GM23338 (cell line): ENCODE results near the gene RNU6-8. TPM values are rescaled to one million over a fixed set of nuclear protein-coding genes. Genes with fewer than 3 reads are reported as not detected.

ENCODE experiments used
- ATAC-seq: fragments of 200-7000 bp; cut with Tn5 transposase; 3 replicates; pipeline ENCODE4 v1.9.1; 2020
- DNase-seq: peaks from one replicate; pipeline ENCODE4 v3.0.0-alpha.2; 2015; ENCODE audit warnings: low spot score
- H2AFZ ChIP-seq: fragments of 200-600 bp; sonication (generic); 2 replicates; pipeline ENCODE4 v1.8.0; 2016; ENCODE audit warnings: antibody characterized with exemption, mild to moderate bottlenecking, moderate library complexity
- H3F3A ChIP-seq: fragments of 200-600 bp; sonication (generic); replicated peaks from 2 replicates; pipeline ENCODE4 v1.8.0; 2017; ENCODE audit warnings: antibody characterized with exemption, mixed run types, low read depth
- H3K27ac ChIP-seq: fragments of 200-600 bp; sonication (generic); 2 replicates; pipeline ENCODE4 v1.6.1; 2016; ENCODE audit warnings: low read depth
- H3K27me3 ChIP-seq: fragments of 200-600 bp; sonication (generic); 2 replicates; pipeline ENCODE4 v1.8.0; 2016; ENCODE audit warnings: mild to moderate bottlenecking, mixed run types, moderate library complexity; ENCODE audit not compliant: insufficient read depth
- H3K36me3 ChIP-seq: fragments of 200-600 bp; sonication (generic); 2 replicates; pipeline ENCODE4 v1.8.0; 2016; ENCODE audit warnings: mild to moderate bottlenecking; ENCODE audit not compliant: insufficient read depth
- H3K4me1 ChIP-seq: fragments of 200-600 bp; sonication (generic); 2 replicates; pipeline ENCODE4 v1.8.0; 2016; ENCODE audit warnings: mild to moderate bottlenecking, moderate library complexity; ENCODE audit not compliant: insufficient read depth
- H3K4me2 ChIP-seq: fragments of 200-600 bp; sonication (generic); 2 replicates; pipeline ENCODE4 v1.7.1; 2017; ENCODE audit warnings: mixed run types
- H3K4me3 ChIP-seq: fragments of 200-600 bp; sonication (generic); 2 replicates; pipeline ENCODE4 v1.6.1; 2016; ENCODE audit warnings: mixed run types
- H3K79me2 ChIP-seq: fragments of 200-600 bp; sonication (generic); replicated peaks from 2 replicates; pipeline ENCODE4 v1.8.0; 2017; ENCODE audit warnings: mild to moderate bottlenecking; ENCODE audit not compliant: insufficient read depth
- H3K9me2 ChIP-seq: fragments of 200-600 bp; sonication (generic); 2 replicates; pipeline ENCODE4 v1.8.0; 2017; ENCODE audit not compliant: insufficient read depth
- H4K20me1 ChIP-seq: fragments of 200-600 bp; sonication (generic); replicated peaks from 2 replicates; pipeline ENCODE4 v1.8.0; 2017; ENCODE audit warnings: mild to moderate bottlenecking; ENCODE audit not compliant: insufficient read depth
- H3K27ac Mint-ChIP-seq: 2 replicates; pipeline ENCODE4 v1.8.0; 2020; ENCODE audit warnings: inconsistent platforms, mild to moderate bottlenecking, moderate library complexity, mixed read lengths
- H3K27me3 Mint-ChIP-seq: 3 replicates; pipeline ENCODE4 v1.8.0; 2022; ENCODE audit warnings: low read depth, mild to moderate bottlenecking, moderate library complexity, mixed read lengths, inconsistent platforms; ENCODE audit not compliant: insufficient read depth, poor library complexity
- H3K36me3 Mint-ChIP-seq: 3 replicates; pipeline ENCODE4 v1.8.0; 2021; ENCODE audit warnings: low read depth, mild to moderate bottlenecking, inconsistent platforms, moderate library complexity, mixed read lengths
- H3K4me1 Mint-ChIP-seq: 3 replicates; pipeline ENCODE4 v1.8.0; 2020; ENCODE audit warnings: mild to moderate bottlenecking, inconsistent platforms, mixed read lengths
- H3K4me3 Mint-ChIP-seq: 3 replicates; pipeline ENCODE4 v1.8.0; 2021; ENCODE audit warnings: moderate library complexity, mild to moderate bottlenecking, inconsistent platforms, mixed read lengths
- H3K9me3 Mint-ChIP-seq: 3 replicates; pipeline ENCODE4 v1.8.0; 2020; ENCODE audit warnings: moderate library complexity, mild to moderate bottlenecking, inconsistent platforms, mixed read lengths
- CREB1 ChIP-seq: fragments of 250-450 bp; sonication (Bioruptor Pico); IDR thresholded peaks from 2 replicates; pipeline ENCODE4 v1.5.0; 2020; ENCODE audit warnings: low read depth, mild to moderate bottlenecking, moderate library complexity
- EZH2 ChIP-seq: fragments of 200-600 bp; sonication (generic); IDR thresholded peaks from one replicate; pipeline ENCODE4 v1.8.0; 2017; ENCODE audit warnings: antibody characterized with exemption, mild to moderate bottlenecking, low read depth; ENCODE audit not compliant: unreplicated experiment
- EZH2phosphoT487 ChIP-seq: fragments of 200-600 bp; sonication (generic); IDR thresholded peaks from one replicate; pipeline ENCODE4 v1.8.1; 2018; ENCODE audit warnings: antibody characterized with exemption; ENCODE audit not compliant: unreplicated experiment
- JUNB ChIP-seq: IDR thresholded peaks from one replicate; pipeline ENCODE4 v1.6.1; 2016; ENCODE audit warnings: antibody characterized with exemption; ENCODE audit not compliant: unreplicated experiment
- POLR2AphosphoS5 ChIP-seq: IDR thresholded peaks from 2 replicates; pipeline ENCODE4 v1.6.1; 2016; ENCODE audit warnings: antibody characterized with exemption, low read depth
- STAT1 ChIP-seq: IDR thresholded peaks from one replicate; pipeline ENCODE4 v1.6.1; 2016; ENCODE audit warnings: antibody characterized with exemption; ENCODE audit not compliant: unreplicated experiment
- ZNF462 ChIP-seq: fragments of 250-450 bp; sonication (Bioruptor Pico); IDR thresholded peaks from 2 replicates; pipeline ENCODE4 v1.5.0; 2020; ENCODE audit warnings: mild to moderate bottlenecking, moderate library complexity
- polyA plus RNA-seq: library from polyadenylated mRNA; unstranded; fragments of >200 nt; fragmentation: Nextera tagmentation; extraction: Ambion mirVana; gene quantifications from 2 replicates; pipeline ENCODE4 v1.2.1, GENCODE V29; 2016
- total RNA-seq: library from RNA; depleted of rRNA; stranded (reverse); fragments of >200 nt; shearing (Covaris generic); gene quantifications from 2 replicates; pipeline ENCODE4 v1.2.3, GENCODE V29; 2014
- TF ChIP-seq, protein P1 (sequence below): IDR thresholded peaks from 2 replicates; pipeline ENCODE4 v1.6.1; 2016; ENCODE audit warnings: antibody characterized with exemption
- TF ChIP-seq, protein P2 (sequence below): IDR thresholded peaks from one replicate; pipeline ENCODE4 v1.6.1; 2018; ENCODE audit warnings: antibody characterized with exemption; ENCODE audit not compliant: unreplicated experiment

RNU6-8 gene
- total and polyA plus RNA-seq, 2 experiments from 2014 or later = 39.1 TPM; not detected in 1

DNA sequence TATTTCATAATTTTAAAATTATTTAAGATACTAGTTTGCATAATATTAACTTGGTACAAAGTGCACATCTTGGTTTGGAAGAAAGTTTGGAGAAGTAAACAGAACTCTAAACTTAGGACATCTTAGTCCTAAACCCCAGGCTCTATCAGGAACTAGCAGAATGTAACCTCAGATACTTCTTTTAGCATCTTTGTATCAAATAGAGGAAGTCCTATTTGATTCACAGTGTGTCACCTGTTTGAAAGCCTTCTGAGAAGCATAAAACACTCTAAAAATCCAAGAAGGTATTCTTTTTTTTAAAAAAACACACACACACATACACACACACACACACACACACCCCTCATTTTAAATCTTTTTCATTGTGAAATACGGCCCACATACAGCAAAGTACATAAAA, 13.3 kb downstream of the RNU6-8 start (continued):
- TF ChIP-seq ZNF462 (CRISPR knock-in tag) = no peak
- TF ChIP-seq EZH2 = no peak
- no peak for TF ChIP-seq POLR2AphosphoS5
- no peak for TF ChIP-seq CREB1 (CRISPR knock-in tag)
- no peak for TF ChIP-seq JUNB
- TF ChIP-seq, protein P1, sequence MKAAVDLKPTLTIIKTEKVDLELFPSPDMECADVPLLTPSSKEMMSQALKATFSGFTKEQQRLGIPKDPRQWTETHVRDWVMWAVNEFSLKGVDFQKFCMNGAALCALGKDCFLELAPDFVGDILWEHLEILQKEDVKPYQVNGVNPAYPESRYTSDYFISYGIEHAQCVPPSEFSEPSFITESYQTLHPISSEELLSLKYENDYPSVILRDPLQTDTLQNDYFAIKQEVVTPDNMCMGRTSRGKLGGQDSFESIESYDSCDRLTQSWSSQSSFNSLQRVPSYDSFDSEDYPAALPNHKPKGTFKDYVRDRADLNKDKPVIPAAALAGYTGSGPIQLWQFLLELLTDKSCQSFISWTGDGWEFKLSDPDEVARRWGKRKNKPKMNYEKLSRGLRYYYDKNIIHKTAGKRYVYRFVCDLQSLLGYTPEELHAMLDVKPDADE = no peak
- TF ChIP-seq EZH2phosphoT487 = no peak

DNA sequence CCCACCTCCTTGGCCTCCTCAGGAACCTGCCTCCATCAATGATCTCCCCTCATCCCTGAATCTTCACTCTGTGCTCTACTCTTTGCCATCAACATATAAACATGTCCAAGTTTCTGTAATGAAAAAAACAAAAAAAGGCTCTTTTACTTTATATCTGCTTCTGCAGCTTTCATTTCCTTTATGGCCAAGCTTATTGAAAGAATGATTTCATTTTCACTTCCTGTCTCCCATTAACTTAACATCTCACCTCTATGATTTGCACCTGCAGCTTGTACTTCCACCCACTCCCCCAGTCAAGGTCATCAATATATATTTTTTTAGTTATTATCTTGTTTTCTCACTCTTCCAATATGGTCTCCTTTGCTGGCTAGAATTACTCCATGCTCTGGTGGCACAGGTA, 16.8 kb downstream of the RNU6-8 start:
- H4K20me1 ChIP-seq = no peaks in the 10 kb centered on the region
- no peaks in the 10 kb centered on the region for H3K4me1 ChIP-seq
- no peaks in the 10 kb centered on the region for H3K27me3 ChIP-seq
- no peak overlapping the region for H3K27ac ChIP-seq
- no peak overlapping the region for H2AFZ ChIP-seq
- no peak overlapping the region for H3K27ac Mint-ChIP-seq
- H3K9me3 Mint-ChIP-seq = peaks cover 22% of the 10 kb centered on the region
- H3K9me2 ChIP-seq = 0 out of 2 replicates have a peak, but pooled peaks cover 3% of the 10 kb centered on the region
- H3K4me3 ChIP-seq = no peak overlapping the region
- DNase-seq (no peak), ATAC-seq (no peak)
- H3K4me2 ChIP-seq = no peak overlapping the region
- H3F3A ChIP-seq = no peaks in the 10 kb centered on the region
- no peaks in the 10 kb centered on the region for H3K79me2 ChIP-seq
- H3K36me3 Mint-ChIP-seq = 0 out of 3 replicates have a peak, but pooled peaks cover 3% of the 10 kb centered on the region
- H3K4me1 Mint-ChIP-seq = no peaks in the 10 kb centered on the region
- H3K27me3 Mint-ChIP-seq = no peaks in the 10 kb centered on the region
- no peaks in the 10 kb centered on the region; the same call in none of the 2 replicates for H3K36me3 ChIP-seq
- no peak overlapping the region for H3K4me3 Mint-ChIP-seq
- TF ChIP-seq, protein P1 = no peak
- no peak for TF ChIP-seq STAT1
- TF ChIP-seq CREB1 (CRISPR knock-in tag) = no peak
- TF ChIP-seq, protein P2, sequence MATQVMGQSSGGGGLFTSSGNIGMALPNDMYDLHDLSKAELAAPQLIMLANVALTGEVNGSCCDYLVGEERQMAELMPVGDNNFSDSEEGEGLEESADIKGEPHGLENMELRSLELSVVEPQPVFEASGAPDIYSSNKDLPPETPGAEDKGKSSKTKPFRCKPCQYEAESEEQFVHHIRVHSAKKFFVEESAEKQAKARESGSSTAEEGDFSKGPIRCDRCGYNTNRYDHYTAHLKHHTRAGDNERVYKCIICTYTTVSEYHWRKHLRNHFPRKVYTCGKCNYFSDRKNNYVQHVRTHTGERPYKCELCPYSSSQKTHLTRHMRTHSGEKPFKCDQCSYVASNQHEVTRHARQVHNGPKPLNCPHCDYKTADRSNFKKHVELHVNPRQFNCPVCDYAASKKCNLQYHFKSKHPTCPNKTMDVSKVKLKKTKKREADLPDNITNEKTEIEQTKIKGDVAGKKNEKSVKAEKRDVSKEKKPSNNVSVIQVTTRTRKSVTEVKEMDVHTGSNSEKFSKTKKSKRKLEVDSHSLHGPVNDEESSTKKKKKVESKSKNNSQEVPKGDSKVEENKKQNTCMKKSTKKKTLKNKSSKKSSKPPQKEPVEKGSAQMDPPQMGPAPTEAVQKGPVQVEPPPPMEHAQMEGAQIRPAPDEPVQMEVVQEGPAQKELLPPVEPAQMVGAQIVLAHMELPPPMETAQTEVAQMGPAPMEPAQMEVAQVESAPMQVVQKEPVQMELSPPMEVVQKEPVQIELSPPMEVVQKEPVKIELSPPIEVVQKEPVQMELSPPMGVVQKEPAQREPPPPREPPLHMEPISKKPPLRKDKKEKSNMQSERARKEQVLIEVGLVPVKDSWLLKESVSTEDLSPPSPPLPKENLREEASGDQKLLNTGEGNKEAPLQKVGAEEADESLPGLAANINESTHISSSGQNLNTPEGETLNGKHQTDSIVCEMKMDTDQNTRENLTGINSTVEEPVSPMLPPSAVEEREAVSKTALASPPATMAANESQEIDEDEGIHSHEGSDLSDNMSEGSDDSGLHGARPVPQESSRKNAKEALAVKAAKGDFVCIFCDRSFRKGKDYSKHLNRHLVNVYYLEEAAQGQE = no peak
- no peak for TF ChIP-seq EZH2phosphoT487
